MM.1S (cell line): ENCODE results near the gene C1QB.

Experiments
- DNase-seq: peaks from one replicate; pipeline ENCODE4 v3.0.0-alpha.2; 2015
- H2AFZ ChIP-seq: fragments of 300-600 bp; sonication (generic); 2 replicates; pipeline ENCODE4 v1.6.0; 2016; ENCODE audit warnings: antibody characterized with exemption, low read length
- H3F3A ChIP-seq: fragments of 300-600 bp; sonication (generic); 2 replicates; pipeline ENCODE4 v1.6.1; 2016; ENCODE audit warnings: mild to moderate bottlenecking, antibody characterized with exemption, low read length, moderate library complexity, mixed read lengths; ENCODE audit not compliant: insufficient read depth
- H3K27ac ChIP-seq: fragments of 300-600 bp; sonication (generic); 2 replicates; pipeline ENCODE4 v1.5.1; 2016; ENCODE audit warnings: mild to moderate bottlenecking, low read length
- H3K27me3 ChIP-seq: fragments of 300-600 bp; sonication (generic); replicated peaks from 2 replicates; pipeline ENCODE4 v1.6.0; 2016; ENCODE audit warnings: low read length; ENCODE audit not compliant: insufficient read depth
- H3K36me3 ChIP-seq: fragments of 300-600 bp; sonication (generic); replicated peaks from 2 replicates; pipeline ENCODE4 v1.6.1; 2016; ENCODE audit warnings: mild to moderate bottlenecking, low read length, mixed read lengths; ENCODE audit not compliant: insufficient read depth
- H3K4me1 ChIP-seq: fragments of 300-600 bp; sonication (generic); 2 replicates; pipeline ENCODE4 v1.6.1; 2016; ENCODE audit warnings: low read length, mixed read lengths
- H3K4me2 ChIP-seq: fragments of 300-600 bp; sonication (generic); 2 replicates; pipeline ENCODE4 v1.6.0; 2016; ENCODE audit warnings: low read depth, low read length
- H3K4me3 ChIP-seq: fragments of 300-600 bp; sonication (generic); 2 replicates; pipeline ENCODE4 v1.5.1; 2016; ENCODE audit warnings: low read length, mixed read lengths
- H3K79me2 ChIP-seq: fragments of 300-600 bp; sonication (generic); 2 replicates; pipeline ENCODE4 v1.6.1; 2016; ENCODE audit warnings: mixed run types, low read length, mixed read lengths
- H3K9ac ChIP-seq: fragments of 300-600 bp; sonication (generic); 2 replicates; pipeline ENCODE4 v1.6.1; 2016; ENCODE audit warnings: low read length, mixed read lengths
- H3K9me2 ChIP-seq: fragments of 300-600 bp; sonication (generic); replicated peaks from 2 replicates; pipeline ENCODE4 v1.6.1; 2016; ENCODE audit warnings: mild to moderate bottlenecking, low read length, mixed read lengths; ENCODE audit not compliant: insufficient read depth
- H3K9me3 ChIP-seq: fragments of 300-600 bp; sonication (generic); replicated peaks from 2 replicates; pipeline ENCODE4 v1.6.1; 2016; ENCODE audit warnings: mild to moderate bottlenecking, low read length, mixed read lengths; ENCODE audit not compliant: insufficient read depth
- H4K20me1 ChIP-seq: fragments of 300-600 bp; sonication (generic); 2 replicates; pipeline ENCODE4 v1.6.1; 2016; ENCODE audit warnings: mild to moderate bottlenecking, low read length, moderate library complexity, mixed read lengths; ENCODE audit not compliant: insufficient read depth
- EZH2 ChIP-seq: fragments of 300-600 bp; sonication (generic); optimal IDR thresholded peaks from 2 replicates; pipeline ENCODE3; 2017; ENCODE audit warnings: low read depth, mild to moderate bottlenecking, antibody characterized with exemption, low read length, mixed read lengths
- EZH2phosphoT487 ChIP-seq: fragments of 300-600 bp; sonication (generic); IDR thresholded peaks from 2 replicates; pipeline ENCODE4 v1.6.1; 2018; ENCODE audit warnings: antibody characterized with exemption, low read length
- TF ChIP-seq, protein P1 (sequence below): fragments of 300-600 bp; sonication (generic); IDR thresholded peaks from 2 replicates; pipeline ENCODE4 v1.5.1; 2016; ENCODE audit warnings: antibody characterized with exemption, low read length, mixed read lengths

Gene C1QB

DNA sequence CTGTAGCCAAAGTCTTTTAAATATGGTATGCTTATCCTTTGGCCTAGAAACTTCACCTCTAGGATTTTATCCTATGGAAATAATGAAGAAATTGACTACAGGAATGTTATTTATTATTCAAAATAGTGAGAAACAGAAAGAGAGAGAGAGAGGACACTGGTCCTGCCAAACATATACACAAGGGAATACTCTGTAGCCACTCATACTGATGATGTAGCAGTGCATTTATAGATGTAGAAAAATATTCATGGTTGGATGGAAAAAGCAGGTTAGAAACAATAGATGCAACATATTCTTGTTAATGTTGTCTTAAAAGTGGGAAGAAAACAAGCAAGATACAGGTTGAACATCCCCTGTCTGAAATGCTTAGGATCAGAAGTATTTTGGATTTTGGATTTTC, 35.4 kb downstream of the C1QB start:
- Histone ChIP-seq H3K79me2 (no peaks in the 10 kb centered on the region), H3K27ac (no peak overlapping the region), H3K36me3 (no peaks in the 10 kb centered on the region), H3K4me3 (no peak overlapping the region), H3K9me3 (no peaks in the 10 kb centered on the region), H4K20me1 (no peaks in the 10 kb centered on the region), H3K9ac (no peak overlapping the region), H3K9me2 (no peaks in the 10 kb centered on the region), H3K4me2 (no peak overlapping the region), H3F3A (no peaks in the 10 kb centered on the region), H2AFZ (no peak overlapping the region), H3K27me3 (peaks cover 91% of the 10 kb centered on the region), H3K4me1 (no peaks in the 10 kb centered on the region)
- no peak for DNase-seq
- no peak for TF ChIP-seq EZH2
- no peak for TF ChIP-seq EZH2phosphoT487
- TF ChIP-seq, protein P1, sequence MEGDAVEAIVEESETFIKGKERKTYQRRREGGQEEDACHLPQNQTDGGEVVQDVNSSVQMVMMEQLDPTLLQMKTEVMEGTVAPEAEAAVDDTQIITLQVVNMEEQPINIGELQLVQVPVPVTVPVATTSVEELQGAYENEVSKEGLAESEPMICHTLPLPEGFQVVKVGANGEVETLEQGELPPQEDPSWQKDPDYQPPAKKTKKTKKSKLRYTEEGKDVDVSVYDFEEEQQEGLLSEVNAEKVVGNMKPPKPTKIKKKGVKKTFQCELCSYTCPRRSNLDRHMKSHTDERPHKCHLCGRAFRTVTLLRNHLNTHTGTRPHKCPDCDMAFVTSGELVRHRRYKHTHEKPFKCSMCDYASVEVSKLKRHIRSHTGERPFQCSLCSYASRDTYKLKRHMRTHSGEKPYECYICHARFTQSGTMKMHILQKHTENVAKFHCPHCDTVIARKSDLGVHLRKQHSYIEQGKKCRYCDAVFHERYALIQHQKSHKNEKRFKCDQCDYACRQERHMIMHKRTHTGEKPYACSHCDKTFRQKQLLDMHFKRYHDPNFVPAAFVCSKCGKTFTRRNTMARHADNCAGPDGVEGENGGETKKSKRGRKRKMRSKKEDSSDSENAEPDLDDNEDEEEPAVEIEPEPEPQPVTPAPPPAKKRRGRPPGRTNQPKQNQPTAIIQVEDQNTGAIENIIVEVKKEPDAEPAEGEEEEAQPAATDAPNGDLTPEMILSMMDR = no peak

DNA sequence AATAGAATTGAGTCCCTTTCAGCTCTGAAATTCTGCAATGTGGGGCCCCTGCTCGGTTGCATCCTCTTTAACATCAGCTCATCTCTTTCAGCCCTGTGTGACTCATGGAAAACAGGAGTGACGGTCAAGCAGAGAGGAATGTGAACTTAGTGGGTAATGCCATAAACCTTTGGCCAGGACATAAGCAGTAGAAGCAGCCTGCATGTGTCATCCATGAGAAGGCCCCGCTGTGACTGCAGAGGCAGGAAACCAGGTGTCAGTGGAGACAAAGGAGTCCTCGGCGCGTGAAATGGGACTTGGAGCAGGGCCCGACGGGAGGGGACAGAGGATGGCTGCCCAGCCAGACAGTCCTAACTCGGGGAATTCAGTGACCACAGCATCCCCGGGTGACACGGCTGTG, 36.5 kb downstream of the C1QB start:
- Histone ChIP-seq H3K9me3 (no peaks in the 10 kb centered on the region), H3K4me1 (no peaks in the 10 kb centered on the region), H3K36me3 (no peaks in the 10 kb centered on the region), H3K9ac (no peak overlapping the region), H3K4me3 (no peak overlapping the region), H3K79me2 (no peaks in the 10 kb centered on the region), H3K9me2 (no peaks in the 10 kb centered on the region), H2AFZ (no peak overlapping the region), H3K27me3 (peaks cover 90% of the 10 kb centered on the region), H3F3A (no peaks in the 10 kb centered on the region), H3K4me2 (no peak overlapping the region), H3K27ac (no peak overlapping the region), H4K20me1 (no peaks in the 10 kb centered on the region)
- no peak for TF ChIP-seq EZH2
- no peak for TF ChIP-seq EZH2phosphoT487
- TF ChIP-seq, protein P1 = no peak
- DNase-seq = no peak

- Histone ChIP-seq H3K9ac (no peak overlapping the region), H2AFZ (no peak overlapping the region)
- no peak for TF ChIP-seq EZH2phosphoT487
- no peak for TF ChIP-seq EZH2
- TF ChIP-seq, protein P1 = no peak
Measured at GRCh38 chr1:22691031-22691753, 38.2 kb downstream of the C1QB start.

More at GRCh38 chr1:22691031-22691753, 38.2 kb downstream of the C1QB start:
- H3K4me2 ChIP-seq = no peak overlapping the region
- no peaks in the 10 kb centered on the region for H3K79me2 ChIP-seq
- H3K36me3 ChIP-seq = no peaks in the 10 kb centered on the region
- H3K27ac ChIP-seq = no peak overlapping the region
- H4K20me1 ChIP-seq = no peaks in the 10 kb centered on the region
- DNase-seq = no peak
- no peaks in the 10 kb centered on the region for H3K9me3 ChIP-seq
- H3K27me3 ChIP-seq = peaks cover 81% of the 10 kb centered on the region
- no peaks in the 10 kb centered on the region for H3K9me2 ChIP-seq
- H3F3A ChIP-seq = no peaks in the 10 kb centered on the region
- H3K4me1 ChIP-seq = no peaks in the 10 kb centered on the region
- no peak overlapping the region for H3K4me3 ChIP-seq
